Gastrocnemius medialis (tissue), 4 donors: ENCODE results near the gene CES4A. TPM values are rescaled to one million over a fixed set of nuclear protein-coding genes. Genes with fewer than 3 reads are reported as not detected.

Experiments
- ATAC-seq, 2 donors: fragments of 150-250 bp; one replicate each; pipeline ENCODE4 v1.9.1; 2016
- DNase-seq, 2 donors: peaks; one replicate each; pipeline ENCODE4 v3.0.0-alpha.2; 2019
- H3K27ac ChIP-seq, 4 donors: fragments of 200-600 bp; sonication (generic); 1 replicate in 1 of 4; 2 replicates in 3 of 4; pipeline ENCODE4 v1.5.1; 2016 to 2018; ENCODE audit warnings: mild to moderate bottlenecking in 2 of 4, moderate library complexity in 1 of 4
- H3K27me3 ChIP-seq, 3 donors: fragments of 200-600 bp; sonication (generic) in 2 of 3; 1 replicate in 1 of 3; 2 replicates in 2 of 3; pipeline versions ENCODE4 v1.5.1 to v1.6.0; 2016 to 2019; ENCODE audit warnings: mild to moderate bottlenecking in 1 of 3, moderate library complexity in 1 of 3
- H3K36me3 ChIP-seq, 2 donors: fragments of 200-600 bp; sonication (generic) in 1 of 2; one replicate each; pipeline ENCODE4 v1.5.1; 2017 to 2018
- H3K4me1 ChIP-seq, 2 donors: fragments of 200-600 bp; sonication (generic) in 1 of 2; one replicate each; pipeline ENCODE4 v1.5.1; 2016 to 2017; ENCODE audit warnings: mild to moderate bottlenecking in 2 of 2
- H3K4me3 ChIP-seq, 4 donors: fragments of 200-600 bp; sonication (generic) in 3 of 4; 1 replicate in 1 of 4; 2 replicates in 3 of 4; pipeline ENCODE4 v1.5.1; 2016 to 2019; ENCODE audit warnings: mild to moderate bottlenecking in 2 of 4
- H3K9me3 ChIP-seq, 3 donors: fragments of 200-600 bp; sonication (generic) in 2 of 3; 1 replicate in 1 of 3; 2 replicates in 2 of 3; pipeline ENCODE4 v1.5.1; 2016 to 2019
- POLR2A ChIP-seq, 2 donors: fragments of 450-650 bp; IDR thresholded peaks; one replicate each; pipeline ENCODE4 v1.6.1; 2017; ENCODE audit warnings: antibody characterized with exemption in 2 of 2, mild to moderate bottlenecking in 2 of 2, moderate library complexity in 2 of 2
- in situ Hi-C, 4 donors: fragments of 200-750 bp; cut with MboI; loops; one replicate each; pipeline versions ENCODE4 v1.15.0 to v1.8.0; 2017; ENCODE audit warnings: low sequenced_read_pairs in 4 of 4
- intact Hi-C: fragments of 100-400 bp; cut with DNase I; formaldehyde crosslinking; loops from one replicate; pipeline ENCODE4 v1.15.1; 2023; ENCODE audit warnings: low total_unique reads
- total RNA-seq, 4 donors: library from RNA; depleted of rRNA; stranded (reverse); fragments of >200 nt; gene quantifications; one replicate each; pipeline versions ENCODE4 v1.1.0 to v1.2.3, GENCODE V29; 2016
- TF ChIP-seq, protein P1 (sequence below), 5 experiments: fragments of 450-650 bp in 3 of 5; fragments of 200-600 bp in 2 of 5; sonication (generic) in 2 of 5; IDR thresholded peaks in 4 of 5; conservative IDR thresholded peaks in 1 of 5; 1 replicate in 4 of 5; 2 replicates in 1 of 5; pipeline ENCODE4 v1.5.1; 2016 to 2019; ENCODE audit warnings: antibody characterized with exemption in 5 of 5, mild to moderate bottlenecking in 3 of 5, moderate library complexity in 3 of 5

Gene CES4A
- total RNA-seq, 4 donors from 2014 or later = 12.0 to 82.7 (median 17.4) TPM

DNA sequence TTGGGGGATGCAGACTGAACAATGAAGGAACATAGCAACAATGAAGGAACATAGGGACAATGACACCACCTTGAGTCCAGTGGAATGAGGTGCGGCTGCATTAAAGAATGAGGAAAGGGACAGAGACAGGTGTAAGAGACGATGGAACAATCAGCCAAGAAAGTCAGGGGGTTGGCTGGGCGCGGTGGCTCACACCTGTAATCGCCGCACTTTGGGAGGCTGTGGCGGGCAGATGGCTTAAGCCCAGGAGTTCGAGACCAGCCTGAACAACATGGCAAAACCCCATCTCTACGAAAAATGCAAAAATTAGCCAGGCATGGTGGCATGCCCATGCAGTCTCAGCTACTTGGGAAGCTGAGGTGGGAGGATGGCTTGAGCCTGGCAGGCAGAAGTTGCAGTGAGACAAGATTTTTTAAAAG lies 26.9 kb downstream of the CES4A start:
- in situ Hi-C loops = loop anchor here in 1 of 4 donors (10.0 kb wide), 1 partner anchor 139 kb away; the partner anchor contains the start of genes B3GNT9, FBXL8 and TRADD
- Histone ChIP-seq H3K27ac (no peak overlapping the region), H3K27me3 (no peaks in the 10 kb centered on the region), H3K9me3 (no peaks in the 10 kb centered on the region), H3K36me3 (no peaks in the 10 kb centered on the region), H3K4me3 (no peak overlapping the region), H3K4me1 (peaks cover 5 to 7% of the 10 kb centered on the region in 2 donors)
- TF ChIP-seq, protein P1, sequence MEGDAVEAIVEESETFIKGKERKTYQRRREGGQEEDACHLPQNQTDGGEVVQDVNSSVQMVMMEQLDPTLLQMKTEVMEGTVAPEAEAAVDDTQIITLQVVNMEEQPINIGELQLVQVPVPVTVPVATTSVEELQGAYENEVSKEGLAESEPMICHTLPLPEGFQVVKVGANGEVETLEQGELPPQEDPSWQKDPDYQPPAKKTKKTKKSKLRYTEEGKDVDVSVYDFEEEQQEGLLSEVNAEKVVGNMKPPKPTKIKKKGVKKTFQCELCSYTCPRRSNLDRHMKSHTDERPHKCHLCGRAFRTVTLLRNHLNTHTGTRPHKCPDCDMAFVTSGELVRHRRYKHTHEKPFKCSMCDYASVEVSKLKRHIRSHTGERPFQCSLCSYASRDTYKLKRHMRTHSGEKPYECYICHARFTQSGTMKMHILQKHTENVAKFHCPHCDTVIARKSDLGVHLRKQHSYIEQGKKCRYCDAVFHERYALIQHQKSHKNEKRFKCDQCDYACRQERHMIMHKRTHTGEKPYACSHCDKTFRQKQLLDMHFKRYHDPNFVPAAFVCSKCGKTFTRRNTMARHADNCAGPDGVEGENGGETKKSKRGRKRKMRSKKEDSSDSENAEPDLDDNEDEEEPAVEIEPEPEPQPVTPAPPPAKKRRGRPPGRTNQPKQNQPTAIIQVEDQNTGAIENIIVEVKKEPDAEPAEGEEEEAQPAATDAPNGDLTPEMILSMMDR (IDR thresholded peaks at IDR 0.05 in 4 of 5, conservative IDR thresholded peaks at IDR 0.05 in 1 of 5) = no peak
- no peak for TF ChIP-seq POLR2A (IDR thresholded peaks at IDR 0.05)
- intact Hi-C loops = loop anchor here (2.0 to 5.0 kb wide), 2 partner anchors 39 to 87 kb away; no protein-coding TSS in a partner anchor
- ATAC-seq (no peak), DNase-seq (peak in 1 of 2 donors; percentile 8)

DNA sequence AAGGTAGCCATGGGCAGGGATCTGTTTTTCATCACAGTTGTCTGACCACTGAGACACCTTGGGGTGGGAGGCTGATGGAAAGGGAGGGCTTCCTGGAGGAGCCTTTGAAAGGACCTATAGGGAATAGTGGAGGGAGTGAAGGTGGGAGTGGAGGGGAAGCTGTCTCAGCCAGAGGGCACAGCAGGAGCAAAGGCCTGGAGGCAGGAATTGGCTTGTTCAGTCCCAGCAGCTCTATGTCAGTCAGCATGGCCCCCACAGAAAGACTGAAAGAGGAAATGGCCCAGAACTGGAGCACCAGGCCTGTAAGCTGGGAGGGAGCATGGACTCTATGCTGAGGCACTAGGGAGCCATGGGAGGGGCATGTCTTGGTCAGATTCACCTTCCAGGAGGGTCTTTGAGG lies 27.8 kb downstream of the CES4A start:
- Histone ChIP-seq H3K4me1 (peaks cover 5 to 7% of the 10 kb centered on the region in 2 donors), H3K27ac (no peak overlapping the region), H3K36me3 (no peaks in the 10 kb centered on the region), H3K9me3 (no peaks in the 10 kb centered on the region), H3K4me3 (no peak overlapping the region), H3K27me3 (no peaks in the 10 kb centered on the region)
- ATAC-seq = no peak
- no peak for TF ChIP-seq POLR2A (IDR thresholded peaks at IDR 0.05)
- TF ChIP-seq, protein P1 (IDR thresholded peaks at IDR 0.05 in 4 of 5, conservative IDR thresholded peaks at IDR 0.05 in 1 of 5) = no peak
- DNase-seq = peak in 1 of 2 donors; percentile 5
- intact Hi-C loops = loop anchor here (5.0 kb wide), 1 partner anchor 86 kb away; no protein-coding TSS in a partner anchor
- in situ Hi-C loops = loop anchor here in 1 of 4 donors (10.0 kb wide), 1 partner anchor 139 kb away; the partner anchor contains the start of genes B3GNT9, FBXL8 and TRADD

- peaks cover 5 to 7% of the 10 kb centered on the region in 2 donors for H3K4me1 ChIP-seq
- in situ Hi-C loops (loop anchor here in 1 of 4 donors (10.0 kb wide), 1 partner anchor 138 kb away; the partner anchor contains the start of genes B3GNT9, FBXL8 and TRADD), intact Hi-C loops (loop anchor here (5.0 kb wide), 1 partner anchor 85 kb away; no protein-coding TSS in a partner anchor)
- H3K27ac ChIP-seq = no peak overlapping the region
- no peaks in the 10 kb centered on the region for H3K27me3 ChIP-seq
- H3K9me3 ChIP-seq = no peaks in the 10 kb centered on the region
- peak in 1 of 2 donors; percentile 11 for DNase-seq
- ATAC-seq = no peak
- no peak overlapping the region for H3K4me3 ChIP-seq
- H3K36me3 ChIP-seq = no peaks in the 10 kb centered on the region
- TF ChIP-seq, protein P1 (IDR thresholded peaks at IDR 0.05 in 4 of 5, conservative IDR thresholded peaks at IDR 0.05 in 1 of 5) = no peak
- TF ChIP-seq POLR2A (IDR thresholded peaks at IDR 0.05) = no peak
Observed at GRCh38 chr16:67016681-67017420, 28.5 kb downstream of the CES4A start.

GRCh38 chr16:67017421-67017750 lies 29.0 kb downstream of the CES4A start:
- Histone ChIP-seq H3K4me3 (no peak overlapping the region), H3K27ac (no peak overlapping the region), H3K4me1 (peaks cover 5 to 7% of the 10 kb centered on the region in 2 donors), H3K36me3 (no peaks in the 10 kb centered on the region), H3K9me3 (no peaks in the 10 kb centered on the region), H3K27me3 (no peaks in the 10 kb centered on the region)
- TF ChIP-seq, protein P1 (IDR thresholded peaks at IDR 0.05 in 4 of 5, conservative IDR thresholded peaks at IDR 0.05 in 1 of 5) = no peak
- TF ChIP-seq POLR2A (IDR thresholded peaks at IDR 0.05) = no peak
- in situ Hi-C loops = loop anchor here in 1 of 4 donors (10.0 kb wide), 1 partner anchor 137 kb away; the partner anchor contains the start of genes B3GNT9, FBXL8 and TRADD
- no peak for DNase-seq
- intact Hi-C loops = loop anchor here (5.0 kb wide), 1 partner anchor 85 kb away; no protein-coding TSS in a partner anchor
- no peak for ATAC-seq
